ENCODE results near the gene NCAPD3.

NCAPD3 gene

DNA sequence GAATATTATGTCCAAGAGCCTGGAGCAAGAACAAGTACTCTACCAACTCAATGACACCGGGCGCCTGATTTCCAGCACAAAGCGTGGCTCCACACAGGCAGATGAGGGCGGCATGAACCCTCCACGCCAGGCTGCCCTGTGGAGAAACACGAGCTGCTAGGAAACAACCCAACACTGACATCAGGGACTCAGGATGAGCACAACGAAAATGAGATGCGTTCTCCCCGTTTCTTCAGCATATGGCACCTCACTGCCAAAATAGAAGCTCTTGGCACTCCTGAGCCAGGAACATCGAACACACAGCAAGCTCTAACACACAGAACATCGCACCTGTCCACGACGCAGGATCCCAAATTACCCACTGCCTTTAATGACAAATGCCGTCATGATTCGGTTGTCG lies 68.3 kb downstream of the NCAPD3 start:
- no peak for DNase-seq

DNA sequence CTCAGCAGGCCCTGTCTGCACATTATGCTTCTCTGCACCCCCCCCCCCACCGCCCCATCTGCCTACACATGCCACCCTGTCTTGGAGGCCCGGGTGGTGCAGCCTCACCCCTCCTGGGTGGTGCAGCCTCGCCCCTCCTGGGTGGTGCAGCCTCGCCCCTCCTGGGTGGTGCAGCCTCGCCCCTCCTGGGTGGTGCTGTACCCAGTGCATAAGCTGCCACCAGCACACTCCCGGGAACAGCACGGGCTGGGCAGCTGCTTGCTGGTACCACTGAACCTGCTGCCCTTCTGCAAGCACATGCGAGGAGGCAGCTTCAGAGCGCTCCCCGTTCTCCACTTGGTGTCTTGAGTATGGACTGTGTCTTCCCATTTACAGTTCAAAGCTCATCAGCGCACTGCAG lies 69.3 kb downstream of the NCAPD3 start:
- DNase-seq: no peak

- no peak for DNase-seq
Observed at GRCh38 chr11:134153147-134153905, 70.4 kb downstream of the NCAPD3 start.

GRCh38 chr11:134152696-134153095 lies 71.1 kb downstream of the NCAPD3 start:
- no peak for DNase-seq

DNA sequence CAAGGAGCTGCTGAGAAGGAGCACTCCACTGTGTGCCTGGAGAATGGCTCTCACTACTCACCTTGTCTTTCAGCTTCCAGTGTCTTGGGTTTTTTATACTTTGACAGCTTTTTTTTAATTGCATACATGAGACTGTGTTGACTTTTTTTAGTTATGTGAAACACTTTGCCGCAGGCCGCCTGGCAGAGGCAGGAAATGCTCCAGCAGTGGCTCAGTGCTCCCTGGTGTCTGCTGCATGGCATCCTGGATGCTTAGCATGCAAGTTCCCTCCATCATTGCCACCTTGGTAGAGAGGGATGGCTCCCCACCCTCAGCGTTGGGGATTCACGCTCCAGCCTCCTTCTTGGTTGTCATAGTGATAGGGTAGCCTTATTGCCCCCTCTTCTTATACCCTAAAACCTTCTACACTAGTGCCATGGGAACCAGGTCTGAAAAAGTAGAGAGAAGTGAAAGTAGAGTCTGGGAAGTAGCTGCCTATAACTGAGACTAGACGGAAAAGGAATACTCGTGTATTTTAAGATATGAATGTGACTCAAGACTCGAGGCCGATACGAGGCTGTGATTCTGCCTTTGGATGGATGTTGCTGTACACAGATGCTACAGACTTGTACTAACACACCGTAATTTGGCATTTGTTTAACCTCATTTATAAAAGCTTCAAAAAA lies 72.6 kb downstream of the NCAPD3 start:
- no peak for DNase-seq

GRCh38 chr11:134150195-134150903 lies 73.4 kb downstream of the NCAPD3 start:
- DNase-seq: no peak

GRCh38 chr11:134149371-134149770 lies 74.4 kb downstream of the NCAPD3 start:
- DNase-seq: no peak

DNA sequence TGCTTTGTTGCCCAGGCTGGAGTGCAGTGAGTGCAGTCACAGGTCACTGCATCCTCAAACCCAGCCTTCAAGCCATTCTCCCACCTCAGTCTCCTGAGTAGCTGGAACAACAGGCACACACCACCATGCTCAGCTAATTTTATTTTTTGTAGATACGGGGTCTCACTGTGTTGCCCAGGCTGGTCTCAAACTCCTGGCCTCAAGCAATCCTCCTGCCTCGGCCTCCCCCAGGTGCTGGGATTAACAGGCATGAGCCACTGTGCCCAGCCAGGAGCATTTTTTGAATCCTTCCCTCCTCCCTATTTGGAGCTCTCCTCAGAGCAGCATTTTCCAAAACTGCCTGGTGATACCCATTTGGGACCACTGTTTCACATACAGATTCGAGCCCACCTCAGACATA lies 77.2 kb downstream of the NCAPD3 start:
- no peak for DNase-seq

DNA sequence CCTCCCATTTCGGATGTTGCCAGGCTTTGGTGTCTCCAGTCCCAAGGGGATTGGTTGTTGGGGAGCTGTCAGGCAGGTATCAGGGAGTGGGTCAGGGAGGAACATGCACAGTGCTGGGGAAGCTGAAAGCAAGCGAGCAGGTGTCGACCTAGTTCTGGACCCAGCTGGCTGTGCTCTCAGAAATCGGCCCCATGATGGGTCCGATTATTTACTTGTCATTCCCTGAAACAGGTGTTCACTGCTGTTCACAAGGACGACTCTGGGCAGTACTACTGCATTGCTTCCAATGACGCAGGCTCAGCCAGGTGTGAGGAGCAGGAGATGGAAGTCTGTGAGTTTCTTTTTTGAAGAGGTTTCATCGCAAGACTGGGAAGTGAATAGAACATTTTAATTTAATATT lies 78.1 kb downstream of the NCAPD3 start:
- no peak for DNase-seq

- no peak for DNase-seq
Observed at GRCh38 chr11:134144744-134145143, 79.0 kb downstream of the NCAPD3 start.

- DNase-seq: no peak
Observed at GRCh38 chr11:134143801-134144200, 80.0 kb downstream of the NCAPD3 start.

DNA sequence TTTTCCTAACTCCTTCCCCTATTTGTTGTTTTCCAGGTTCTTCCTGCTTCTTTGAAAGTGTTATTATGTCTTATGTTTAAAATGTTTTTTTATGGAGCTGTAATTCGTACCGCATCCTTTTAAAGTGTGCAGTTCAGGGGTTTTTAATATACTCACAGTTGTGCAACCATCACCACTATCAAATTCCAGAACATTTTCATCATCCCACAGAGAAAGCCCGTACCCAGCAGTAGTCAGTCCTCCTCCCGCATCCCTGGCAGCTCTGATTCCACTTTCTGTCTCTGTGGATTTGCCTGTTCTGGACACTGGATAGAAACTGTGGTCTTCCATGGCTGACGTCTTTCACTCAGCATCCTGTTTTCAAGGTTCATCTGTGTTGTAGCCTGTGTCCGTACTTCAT lies 81.2 kb downstream of the NCAPD3 start:
- DNase-seq: no peak

DNA sequence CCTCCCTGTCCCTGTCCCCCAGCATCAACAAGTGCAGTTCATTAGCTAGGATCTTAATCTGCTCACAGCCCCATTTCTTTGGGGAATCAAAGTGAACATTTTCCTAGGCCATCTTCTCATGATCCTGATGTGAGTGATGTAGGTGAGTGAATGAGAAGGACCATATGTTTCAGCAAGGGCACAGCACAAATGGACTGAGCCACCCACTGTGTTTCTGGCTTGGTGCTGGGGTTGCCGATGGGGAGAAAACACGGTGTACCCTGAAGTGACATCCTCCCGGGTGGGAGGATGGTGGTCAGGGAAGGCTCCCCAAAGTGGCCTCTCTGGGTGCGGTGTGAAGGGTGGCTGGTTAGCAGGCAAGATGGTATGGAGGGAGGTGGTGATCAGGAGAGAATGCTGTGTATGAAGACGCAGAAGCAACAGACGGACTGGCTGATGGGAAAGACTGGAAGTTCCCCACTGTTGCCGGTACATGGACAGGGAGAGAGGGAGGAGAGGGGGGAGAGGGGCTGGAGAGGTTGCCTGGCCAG lies 82.7 kb downstream of the NCAPD3 start:
- no peak for DNase-seq

- DNase-seq: peak; percentile 2
Observed at GRCh38 chr11:134139873-134140331, 83.9 kb downstream of the NCAPD3 start.

DNA sequence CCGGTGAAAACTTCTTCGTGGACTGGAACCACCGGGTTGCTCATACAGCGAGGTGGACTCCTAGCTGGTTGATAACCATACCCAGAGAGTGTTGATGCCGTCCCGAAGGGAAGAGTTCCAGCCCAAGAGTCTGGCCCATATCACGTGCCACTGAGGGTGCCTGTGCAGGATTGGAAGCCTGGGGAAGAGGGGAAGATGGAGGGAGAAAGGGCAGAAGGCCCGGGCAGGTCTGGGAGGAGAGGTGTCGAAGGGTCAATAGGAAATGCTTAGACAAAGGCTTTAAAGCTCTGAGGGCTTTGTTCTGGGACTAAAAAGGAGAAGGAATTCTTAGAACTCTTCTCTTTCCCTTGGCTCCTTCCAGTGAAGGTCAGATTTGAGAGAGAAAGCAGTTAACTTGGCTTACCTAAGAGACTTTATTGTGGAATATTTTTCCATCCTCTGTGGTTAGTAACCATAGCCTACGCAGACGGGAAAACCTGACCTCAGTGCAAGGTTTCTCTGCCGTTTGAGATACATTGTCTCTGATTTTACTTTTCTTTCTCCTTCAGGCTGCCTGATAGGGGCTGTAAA lies 84.4 kb downstream of the NCAPD3 start:
- DNase-seq: no peak

- DNase-seq: no peak
Observed at GRCh38 chr11:134138376-134138775, 85.4 kb downstream of the NCAPD3 start.

DNA sequence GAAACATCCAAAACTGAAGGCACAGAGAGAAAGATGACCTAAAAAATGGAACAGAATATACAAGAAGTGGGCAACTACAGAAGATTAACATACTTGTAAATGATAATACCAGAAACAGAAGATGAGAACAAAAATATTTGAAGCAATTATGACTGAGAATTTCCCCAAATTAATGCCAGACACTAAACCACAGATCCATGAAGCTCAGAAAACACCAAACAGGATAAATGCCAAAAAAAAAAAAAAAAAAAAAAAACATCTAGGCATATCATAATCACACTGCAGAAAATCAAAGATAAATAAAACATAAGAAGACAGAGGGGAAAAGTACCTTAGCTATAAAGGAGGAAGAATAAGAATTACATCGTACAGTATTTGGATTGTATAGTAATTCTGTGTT lies 89.6 kb downstream of the NCAPD3 start:
- DNase-seq: no peak

DNA sequence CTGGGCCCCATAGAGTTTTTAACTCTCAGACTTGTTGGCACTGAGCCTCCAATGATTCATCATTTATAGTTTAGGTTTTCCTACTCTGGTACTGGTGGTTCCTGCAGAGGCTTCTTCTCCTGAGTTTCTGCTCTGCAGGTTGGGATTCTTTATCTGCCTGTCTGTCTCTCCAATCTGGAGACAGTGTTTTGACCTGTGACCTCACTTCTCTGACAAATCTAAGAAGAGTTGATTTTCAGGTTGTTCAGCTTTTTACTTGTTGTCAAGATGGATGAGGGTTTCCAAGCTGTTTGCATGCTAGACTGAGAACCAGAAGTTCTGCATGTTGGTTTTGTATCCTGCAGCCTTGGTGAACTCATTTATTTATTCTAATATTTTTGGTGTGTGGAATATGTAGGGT lies 91.0 kb downstream of the NCAPD3 start:
- DNase-seq: no peak

GRCh38 chr11:134131628-134132244 lies 92.0 kb downstream of the NCAPD3 start:
- no peak for DNase-seq

DNA sequence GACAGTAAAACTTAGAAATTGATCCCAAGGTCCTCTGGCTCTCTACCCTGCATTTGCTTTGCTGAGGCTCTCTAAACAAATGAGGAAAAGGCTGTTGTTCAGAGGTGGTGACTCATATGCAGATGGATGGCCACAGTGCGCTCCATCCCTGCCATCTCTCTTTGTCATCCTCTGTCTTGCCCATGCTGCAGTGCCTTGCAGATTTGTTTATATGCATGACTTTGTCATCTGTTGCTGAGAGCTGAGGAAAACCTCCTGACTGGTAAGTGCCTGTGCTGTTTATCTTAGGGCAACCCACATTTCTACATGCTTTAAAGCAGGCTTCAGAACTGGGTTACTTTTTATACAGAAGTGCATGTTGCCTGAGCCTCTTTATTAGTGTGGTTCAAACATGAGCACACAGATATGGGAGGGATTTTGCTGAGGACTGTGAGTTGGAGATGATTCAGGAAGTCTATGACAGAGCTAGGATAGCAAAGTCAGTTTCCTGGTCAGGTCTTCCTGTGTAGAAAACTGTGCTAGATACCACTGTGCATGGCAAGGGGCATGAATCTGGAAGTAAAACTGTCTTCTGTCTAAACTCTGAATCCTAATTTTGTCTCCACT lies 97.4 kb downstream of the NCAPD3 start:
- no peak for DNase-seq

GRCh38 chr11:134125507-134125906 lies 98.3 kb downstream of the NCAPD3 start:
- no peak for DNase-seq

DNA sequence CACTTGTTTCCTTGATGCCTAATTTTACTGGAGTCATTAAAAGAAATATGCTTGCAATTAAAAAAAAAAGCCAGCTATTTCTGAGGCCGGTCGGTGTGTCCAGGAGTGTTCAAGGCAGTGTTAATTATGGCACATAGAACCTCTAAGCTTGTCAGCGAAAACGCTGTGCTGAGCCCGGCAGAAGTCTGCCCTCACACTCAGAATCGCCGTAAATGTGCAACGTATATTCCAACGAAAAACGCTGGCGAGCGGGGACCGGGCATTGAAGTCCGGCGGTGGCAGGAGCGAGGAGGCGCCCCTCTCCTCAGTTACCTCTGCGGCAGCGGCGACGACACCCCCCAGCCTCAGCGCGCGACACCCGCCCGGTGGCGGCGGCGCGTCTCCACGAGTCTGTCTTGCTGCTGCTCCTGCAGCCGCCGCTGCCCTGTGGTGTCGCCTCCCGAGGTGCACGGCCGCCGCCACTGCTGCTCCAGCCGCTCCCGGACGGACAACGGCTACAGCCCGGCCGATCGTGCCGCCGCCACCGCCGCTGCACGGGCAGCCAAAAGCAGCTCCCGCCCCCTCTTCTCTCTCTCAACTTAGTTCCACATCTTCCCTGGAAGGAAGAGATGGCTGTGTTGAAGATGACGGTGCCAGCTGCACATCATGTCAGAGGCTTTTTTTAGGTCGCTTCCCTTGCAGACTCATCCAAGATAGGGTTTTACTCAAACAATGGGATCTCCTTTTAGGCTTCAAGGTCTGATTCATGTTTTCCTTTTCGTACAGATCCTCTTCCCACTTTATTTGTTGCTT lies 98.9 kb downstream of the NCAPD3 start:
- DNase-seq: no peak
